Renal cortical epithelial cell (primary cell): ENCODE results near the gene PITPNC1. TPM values are rescaled to one million over a fixed set of nuclear protein-coding genes. Genes with fewer than 3 reads are reported as not detected.
"Not testable (repeated sequence)": the region's sequence is repeated elsewhere in the genome, so short reads cannot be mapped to it uniquely, and the experiment has no call there.

Source experiments
- DNase-seq: peaks from one replicate; pipeline ENCODE4 v3.0.0-alpha.2; 2011; ENCODE audit warnings: low read depth
- total RNA-seq: library from RNA; depleted of rRNA; stranded (reverse); fragments of >200 nt; gene quantifications from 2 replicates; pipeline ENCODE4 v1.2.3, GENCODE V29; 2014

PITPNC1 gene
- total RNA-seq, 1 donor from 2014 or later, result 7.3 TPM

DNA sequence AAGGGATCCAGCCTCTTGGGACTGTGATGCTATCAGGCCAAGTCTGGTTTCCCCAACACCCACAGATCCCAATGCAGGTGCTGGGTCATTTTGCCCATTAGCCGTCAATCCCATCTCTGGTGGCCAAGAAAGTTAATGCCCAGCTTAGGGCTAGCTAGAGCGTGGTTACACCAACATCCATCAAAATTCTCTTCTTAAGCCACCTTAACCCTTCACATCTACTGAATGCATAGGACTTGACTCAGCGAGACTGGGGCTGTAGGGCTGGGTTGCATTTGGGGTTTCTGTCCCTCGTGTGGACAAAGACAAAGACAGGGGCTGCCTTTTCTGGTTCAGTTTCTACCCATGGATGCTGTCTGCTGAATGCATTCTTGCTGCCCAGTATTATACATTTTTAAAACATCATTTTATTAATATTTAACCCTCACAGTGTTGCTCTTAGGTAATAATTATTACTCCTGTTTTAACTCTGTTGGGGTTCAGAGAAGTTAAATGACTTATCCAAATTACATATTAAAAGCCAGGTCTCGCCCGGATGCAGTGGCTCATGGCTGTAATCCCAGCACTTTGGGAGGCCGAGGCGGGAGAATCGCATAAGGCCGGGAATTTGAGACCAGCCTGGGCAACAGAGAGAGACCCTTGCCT is 199.5 kb downstream of the PITPNC1 start:
- DNase-seq, result peak; percentile 47

DNA sequence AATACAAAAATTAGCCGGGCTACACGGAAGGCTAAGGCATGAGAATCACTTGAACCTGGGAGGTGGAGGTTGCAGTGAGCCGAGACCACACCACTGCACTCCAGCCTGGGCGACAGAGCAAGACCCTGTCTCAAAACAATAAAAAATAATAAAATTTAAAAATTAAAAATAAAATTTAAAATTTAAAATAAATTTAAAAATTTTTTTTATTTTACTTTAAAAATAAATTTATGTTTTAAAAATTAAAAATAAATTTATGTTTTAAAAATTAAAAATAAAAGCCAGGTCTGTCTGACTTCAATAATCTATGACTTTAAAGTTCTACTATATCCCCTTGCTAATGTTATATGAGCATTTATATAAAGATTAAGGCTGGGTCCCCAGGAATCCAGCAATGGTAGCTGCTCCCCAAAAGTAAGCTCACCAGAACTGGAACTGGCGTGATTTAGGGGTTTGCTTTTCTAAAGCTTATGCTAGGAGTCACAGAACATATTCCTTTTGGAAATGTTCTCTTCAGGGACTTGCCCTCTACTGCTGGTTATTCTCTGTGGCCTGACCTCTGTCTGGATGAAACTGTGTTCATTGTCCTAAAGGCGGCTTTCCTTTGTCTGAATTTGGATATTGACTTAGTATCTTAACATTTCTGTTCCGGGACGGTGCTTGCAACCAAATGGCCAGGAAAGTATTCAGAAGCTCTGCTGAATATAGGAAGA is 200.5 kb downstream of the PITPNC1 start:
- no peak for DNase-seq

DNA sequence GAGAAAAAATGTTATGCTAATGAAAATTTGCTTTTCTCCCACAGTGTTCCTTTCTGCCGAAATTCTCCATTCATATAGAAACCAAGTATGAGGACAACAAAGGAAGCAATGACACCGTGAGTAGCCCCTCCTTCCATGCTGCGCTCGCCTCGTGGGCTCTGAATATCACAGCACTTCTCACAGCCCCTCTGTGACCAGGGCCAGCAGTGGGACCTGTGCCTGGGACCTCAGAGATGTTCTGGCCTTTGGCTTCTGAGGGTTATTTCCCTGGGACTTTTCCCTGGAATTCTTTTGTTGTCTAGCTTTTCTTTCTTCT is 201.0 kb downstream of the PITPNC1 start:
- no peak for DNase-seq

DNA sequence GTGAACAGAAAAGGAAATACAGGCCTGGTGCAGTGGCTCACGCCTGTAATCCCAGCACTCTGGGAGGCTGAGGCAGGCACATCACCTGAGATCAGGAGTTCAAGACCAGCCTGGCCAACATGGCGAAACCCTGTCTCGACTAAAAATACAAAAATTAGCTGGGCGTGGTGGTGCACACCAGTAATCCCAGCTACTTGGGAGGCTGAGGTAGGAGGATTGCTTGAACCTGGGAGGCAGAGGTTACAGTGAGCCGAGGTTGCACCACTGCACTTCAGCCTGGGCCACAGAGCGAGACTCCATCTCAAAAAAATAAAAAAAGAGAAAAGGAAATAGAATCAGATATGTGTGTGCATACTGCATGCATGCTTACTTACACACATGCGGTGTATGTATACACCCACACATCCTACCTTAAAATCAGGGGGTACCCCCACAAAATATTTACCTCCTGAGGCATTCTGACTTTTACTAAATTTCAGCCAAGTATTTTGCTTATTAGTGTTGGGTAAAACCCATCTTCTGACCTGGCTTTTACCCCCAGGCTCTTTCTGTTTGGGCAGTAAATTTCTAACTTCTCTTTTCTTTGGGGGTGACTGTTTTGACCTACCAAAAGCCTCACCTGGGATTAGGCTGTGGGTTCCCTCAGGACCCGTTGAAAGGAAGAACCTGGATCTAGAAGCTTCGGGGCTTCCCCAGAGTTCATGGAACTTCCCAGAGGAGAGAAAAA is 201.8 kb downstream of the PITPNC1 start:
- not testable (repeated sequence) for DNase-seq

DNA sequence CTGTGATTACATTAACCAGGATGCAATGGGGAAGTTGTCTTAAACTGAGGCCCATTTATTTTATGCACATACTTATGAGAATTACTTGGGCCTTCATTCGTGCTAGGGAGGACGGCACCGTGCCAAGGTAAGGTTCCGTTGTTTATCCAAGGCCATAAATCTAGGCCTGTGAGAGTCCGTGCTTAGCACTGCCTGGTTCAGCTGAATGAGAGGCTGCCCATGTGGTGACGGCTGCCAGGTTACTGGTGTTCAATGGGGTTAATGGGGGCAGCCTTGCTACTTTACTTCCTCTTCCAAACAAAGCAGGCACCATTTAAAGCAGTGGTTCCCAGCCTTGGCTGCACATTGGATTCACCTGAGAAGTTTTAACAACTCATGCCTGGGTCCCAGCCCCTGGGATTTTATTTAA is 205.6 kb downstream of the PITPNC1 start:
- DNase-seq, result peak; percentile 88

DNA sequence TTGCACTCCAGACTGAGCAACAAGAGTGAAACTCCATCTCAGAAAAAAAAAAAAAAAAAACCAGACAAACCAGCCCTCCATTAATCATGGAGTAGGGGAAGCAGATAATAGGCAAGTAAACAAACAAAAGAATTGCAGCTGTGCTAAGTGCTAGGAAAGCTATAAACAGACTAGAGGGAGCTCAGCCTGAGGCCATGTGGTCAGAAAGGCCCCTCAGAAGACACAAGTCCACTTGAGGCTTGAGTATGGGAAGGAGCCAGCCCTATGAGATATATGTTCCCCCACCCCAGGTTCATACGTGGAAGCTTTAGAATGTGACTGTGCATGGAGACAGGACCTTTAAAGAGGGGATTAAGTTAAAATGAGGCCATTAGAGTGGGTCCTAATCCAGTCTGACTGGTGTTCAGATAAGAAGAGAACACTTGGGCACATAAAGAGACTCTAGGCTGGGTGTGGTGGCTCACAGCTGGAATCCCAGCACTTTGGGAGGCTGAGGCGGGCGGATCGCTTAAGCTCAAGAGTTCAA is 208.1 kb downstream of the PITPNC1 start:
- no peak for DNase-seq

DNA sequence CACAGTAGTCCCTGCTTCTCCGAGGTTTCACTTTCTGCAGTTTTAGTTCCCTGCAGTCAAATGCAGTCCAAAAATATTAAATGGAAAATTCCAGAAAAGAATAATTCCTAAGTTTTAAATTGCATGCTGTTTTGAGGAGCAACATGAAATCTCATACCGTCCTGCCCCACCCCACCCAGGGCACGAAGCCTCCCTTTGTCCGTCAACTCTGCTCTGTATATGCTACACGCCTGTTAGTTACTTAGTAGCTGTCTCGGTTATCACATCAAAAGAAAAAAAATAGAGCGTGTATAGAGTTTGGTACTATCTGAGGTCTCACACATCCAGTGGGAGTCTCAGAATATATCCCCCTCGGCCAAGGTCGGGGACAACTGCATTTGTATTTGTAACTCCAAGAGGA is 211.2 kb downstream of the PITPNC1 start:
- no peak for DNase-seq

DNA sequence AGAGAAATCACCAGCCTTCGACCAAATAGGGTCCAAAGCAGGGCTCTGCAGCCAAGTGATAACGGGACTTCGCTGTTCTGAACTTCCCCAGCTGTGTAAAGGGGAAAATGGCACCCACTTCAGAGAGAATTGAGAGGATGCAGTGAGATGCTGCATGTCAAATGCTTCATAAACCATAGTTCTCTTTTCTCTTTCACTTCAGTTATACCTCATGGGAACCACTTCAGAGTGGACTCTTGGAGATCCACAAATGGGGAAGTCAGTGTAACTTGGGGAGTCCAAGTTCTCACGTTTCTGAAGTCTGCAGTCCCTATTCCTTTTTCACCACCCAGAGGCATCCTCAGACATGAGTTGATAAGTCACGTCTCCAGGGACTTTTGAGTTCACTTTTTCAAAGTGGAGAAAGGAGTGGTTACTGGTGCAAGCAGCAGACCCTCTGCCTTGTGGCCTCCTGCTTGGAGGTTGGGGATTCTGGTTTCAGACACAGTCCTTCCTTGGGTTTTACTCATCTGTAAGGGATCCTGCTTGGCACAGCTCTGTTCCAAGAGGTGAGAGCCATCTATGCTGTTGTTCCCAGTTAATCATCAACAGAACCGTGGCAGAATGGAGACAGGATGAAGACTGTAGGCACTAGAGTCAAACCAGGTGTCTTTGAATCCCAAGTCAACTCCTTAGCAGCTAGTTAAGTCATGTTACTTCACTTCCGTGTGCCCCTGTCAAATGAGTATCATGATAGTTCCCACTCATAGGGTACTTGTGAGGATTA is 217.2 kb downstream of the PITPNC1 start:
- peak; percentile 77 for DNase-seq

DNA sequence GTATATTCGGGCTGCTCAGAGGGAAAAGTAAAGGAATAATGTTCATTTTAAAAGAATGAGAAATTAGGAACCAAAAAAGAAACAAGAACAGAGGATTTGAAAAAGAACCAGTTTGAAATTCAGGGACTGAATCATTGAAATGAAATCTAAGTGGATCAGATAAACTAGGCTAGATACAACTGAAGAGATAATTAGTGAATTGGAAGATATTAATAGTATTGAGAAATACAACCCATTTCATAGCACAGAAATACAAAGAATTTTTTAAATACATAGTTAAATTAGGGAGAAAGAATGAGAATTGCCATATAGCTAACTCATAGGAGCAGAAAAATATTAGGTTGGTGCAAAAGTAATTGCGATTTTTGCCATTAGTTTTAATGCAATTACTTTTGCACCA is 223.3 kb downstream of the PITPNC1 start:
- DNase-seq, result no peak

DNA sequence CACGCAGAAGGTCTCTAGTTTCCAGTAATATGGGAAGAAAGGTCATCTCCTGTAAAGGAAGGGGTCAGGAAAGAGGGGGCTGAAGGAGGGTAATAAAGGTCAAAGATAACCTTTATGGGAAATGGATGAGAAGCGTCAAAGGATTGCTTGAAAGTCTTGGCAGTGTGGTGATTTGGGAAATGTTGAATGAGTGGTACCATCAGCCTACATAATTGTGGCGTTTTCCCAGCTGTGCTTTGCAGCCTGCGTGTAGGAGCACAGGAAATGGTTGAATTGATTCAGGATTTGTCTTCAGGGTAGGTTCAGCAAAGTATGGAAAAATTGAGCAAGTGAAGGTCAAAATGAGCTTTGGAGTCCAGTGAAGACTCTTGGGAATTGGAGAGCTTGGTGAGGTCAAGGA is 224.8 kb downstream of the PITPNC1 start:
- DNase-seq, result no peak

DNA sequence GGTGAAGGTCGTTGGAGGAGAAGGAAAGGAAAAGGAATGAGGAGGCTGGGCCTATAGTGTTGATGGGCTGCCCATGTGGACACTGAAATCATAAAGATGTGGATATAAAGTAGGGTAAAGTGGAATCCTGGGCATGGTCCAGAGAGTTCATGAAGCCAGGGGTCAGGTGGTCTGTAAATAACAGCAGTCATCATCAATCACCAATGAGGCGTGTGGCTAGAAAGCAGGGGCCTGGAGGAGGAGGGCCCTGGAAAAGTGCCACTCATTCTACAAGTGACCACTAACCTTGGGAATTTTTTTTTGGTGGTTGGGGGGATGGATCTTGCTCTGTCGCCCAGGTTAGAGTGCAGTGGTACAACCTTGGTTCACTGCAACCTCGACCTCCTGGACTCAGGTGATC is 225.4 kb downstream of the PITPNC1 start:
- DNase-seq, result no peak

DNA sequence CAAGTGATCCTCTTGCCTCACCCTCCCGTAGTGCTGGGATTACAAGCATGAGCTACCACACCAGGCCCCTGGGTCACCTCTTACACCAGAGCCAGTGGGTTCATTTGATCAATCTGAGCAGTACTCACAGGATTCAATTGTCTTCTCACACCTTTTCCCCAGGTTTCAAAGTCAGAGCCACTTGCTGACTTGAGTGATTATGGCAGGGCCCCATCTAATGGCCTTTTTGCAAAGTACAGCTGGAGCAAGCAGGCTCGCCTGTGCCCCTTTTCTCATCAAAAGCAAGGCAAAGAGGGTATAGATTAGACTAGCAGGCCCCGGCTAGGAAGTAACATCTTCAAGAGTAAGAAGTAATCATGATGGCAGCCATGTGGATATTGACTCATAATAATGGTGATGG is 225.9 kb downstream of the PITPNC1 start:
- DNase-seq, result peak; percentile 66

DNA sequence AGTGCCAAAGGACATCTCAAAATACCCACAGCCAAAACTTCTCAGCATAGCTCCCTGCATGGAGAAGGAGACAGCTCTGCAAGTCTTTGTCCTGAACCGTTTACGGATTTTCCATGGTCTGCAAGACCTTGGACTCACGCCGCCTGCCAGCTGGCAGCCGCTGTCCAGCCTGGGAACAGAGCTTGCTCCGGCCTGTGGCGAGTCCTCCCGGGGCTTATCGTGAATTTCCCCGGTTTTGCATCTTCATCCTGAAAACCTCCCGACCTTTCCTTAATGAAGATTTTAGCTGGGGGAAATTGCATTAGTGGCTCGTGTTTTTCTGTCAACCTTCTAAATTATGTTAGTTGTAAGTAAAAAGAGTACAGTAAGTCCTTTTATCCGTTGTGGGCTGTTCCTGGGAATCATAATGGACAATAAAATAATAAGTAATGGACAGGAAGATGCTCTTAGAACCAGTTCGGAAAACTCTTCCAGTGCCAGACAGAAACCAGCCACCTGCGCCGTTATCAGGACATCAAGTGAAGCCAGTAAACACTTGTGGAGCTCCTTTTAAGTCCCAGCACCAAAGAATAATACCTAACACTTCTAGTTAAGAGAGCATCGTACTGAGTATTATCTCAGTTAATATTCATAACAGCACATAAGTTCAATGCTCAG is 228.3 kb downstream of the PITPNC1 start:
- DNase-seq, result no peak

DNA sequence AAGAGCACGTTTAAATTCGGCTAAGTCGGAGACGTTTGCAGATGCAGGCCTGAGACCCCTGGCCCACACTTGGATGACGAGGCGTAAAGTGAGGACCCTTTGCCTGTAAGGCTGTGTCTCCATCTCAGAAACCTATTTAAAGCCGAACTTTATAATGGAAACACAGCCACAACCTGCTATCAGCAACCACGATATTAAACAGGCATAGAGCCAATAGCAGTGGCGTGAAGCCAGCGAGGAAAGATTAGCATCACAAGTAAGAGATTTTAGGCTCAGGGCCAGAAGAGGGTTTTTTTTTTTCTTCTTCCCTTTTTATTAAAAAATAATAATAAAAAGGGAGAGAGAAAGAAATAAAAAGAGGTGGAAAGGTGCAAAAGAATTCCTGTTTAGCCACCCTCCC is 229.4 kb downstream of the PITPNC1 start:
- no peak for DNase-seq

DNA sequence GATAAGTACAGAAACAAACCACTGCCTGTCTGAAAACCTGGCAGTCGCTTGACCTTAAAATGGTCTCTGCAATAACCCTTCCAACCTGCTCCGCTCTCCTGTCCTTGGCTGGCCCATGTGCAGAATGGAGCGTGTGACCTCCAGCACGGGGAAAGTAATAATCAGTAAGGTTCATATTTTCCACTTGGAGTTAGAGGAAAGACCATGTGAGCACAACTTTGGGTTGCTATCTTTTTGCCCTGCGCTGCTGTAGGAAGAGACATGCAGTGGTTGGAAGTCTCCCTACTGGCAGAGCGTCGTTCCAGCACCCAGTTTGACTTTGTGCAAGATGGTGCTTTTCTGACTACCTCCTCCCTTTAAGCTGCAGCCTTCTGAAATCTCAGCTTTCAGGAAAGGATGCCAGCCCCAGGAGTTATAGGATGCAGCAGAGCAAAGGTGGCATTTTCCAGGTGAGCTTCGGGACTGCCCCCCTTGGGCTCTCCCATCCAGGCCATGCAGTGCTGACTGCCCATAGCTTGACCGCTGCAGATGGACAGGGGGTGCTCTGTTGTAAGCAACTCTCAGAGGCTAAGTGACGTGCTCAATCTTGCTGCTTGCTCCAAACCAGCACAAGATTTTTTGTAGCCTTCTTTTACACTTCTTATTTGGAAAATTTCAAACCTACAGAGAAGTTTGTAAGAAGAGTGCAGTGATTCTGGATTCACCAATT is 230.0 kb downstream of the PITPNC1 start:
- DNase-seq, result no peak

DNA sequence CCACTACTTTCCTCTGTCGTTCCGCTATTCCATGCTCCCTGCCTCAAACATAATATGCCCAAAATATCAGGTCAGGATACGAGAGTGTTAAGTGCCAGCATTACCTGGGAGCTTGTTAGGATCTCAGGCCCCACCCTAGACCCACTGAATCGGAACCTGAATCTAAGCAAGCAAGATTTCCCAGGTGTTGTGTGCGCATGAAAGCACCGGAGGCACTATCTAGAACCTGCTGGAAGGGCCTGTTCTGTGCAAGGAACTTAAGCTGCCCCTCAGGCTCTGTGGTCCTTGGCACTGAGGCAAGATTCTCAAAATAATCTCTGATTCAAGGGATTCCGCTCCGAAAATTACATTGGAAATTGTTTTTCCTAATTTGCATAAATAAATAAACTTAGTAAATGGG is 233.0 kb downstream of the PITPNC1 start:
- no peak for DNase-seq

DNA sequence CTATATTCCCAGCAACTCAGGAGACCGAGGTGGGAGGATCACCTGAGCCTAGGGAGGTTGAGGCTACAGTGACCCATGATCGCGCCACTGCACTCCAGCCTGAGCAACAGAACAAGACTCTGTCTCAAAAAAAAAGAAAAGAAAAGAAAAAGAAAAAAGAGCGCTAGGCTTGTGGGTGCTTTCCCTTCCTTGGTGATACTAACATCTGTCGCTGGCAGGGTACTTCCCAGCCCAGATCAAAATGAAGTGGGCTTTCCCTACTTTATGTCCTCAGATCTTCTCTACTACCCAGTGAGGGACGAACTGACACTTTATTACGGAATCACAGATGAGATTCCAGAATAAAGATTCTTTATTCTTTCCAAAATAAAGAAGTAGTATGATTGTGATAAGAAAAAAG is 236.9 kb downstream of the PITPNC1 start:
- no peak for DNase-seq

DNA sequence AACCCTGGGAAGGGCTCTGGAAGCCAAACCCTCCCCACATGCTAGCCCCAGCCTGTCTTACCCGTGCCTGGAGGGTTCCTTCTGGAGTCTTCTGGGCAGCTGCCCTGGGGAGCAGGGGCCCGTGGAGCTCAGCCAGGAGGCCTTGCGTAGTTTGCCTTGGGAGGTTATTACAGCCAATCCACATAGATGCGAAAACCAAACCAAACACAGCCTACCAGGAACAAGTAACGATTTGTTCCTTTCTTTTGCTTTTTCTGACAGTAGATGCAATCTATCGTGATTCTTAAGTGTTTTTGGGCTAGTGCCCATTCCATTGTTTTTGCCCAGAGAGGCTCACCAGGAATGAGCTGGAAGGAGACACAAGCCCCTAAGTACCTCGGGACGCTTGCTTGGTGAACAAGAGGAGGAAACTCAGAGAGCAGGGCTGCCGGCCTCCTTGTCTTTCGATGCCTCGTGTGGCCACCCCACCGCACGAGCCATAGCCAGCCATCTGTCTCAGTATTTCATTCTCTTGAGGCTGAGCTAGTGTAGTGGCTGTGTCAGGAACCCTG is 238.0 kb downstream of the PITPNC1 start:
- no peak for DNase-seq

DNA sequence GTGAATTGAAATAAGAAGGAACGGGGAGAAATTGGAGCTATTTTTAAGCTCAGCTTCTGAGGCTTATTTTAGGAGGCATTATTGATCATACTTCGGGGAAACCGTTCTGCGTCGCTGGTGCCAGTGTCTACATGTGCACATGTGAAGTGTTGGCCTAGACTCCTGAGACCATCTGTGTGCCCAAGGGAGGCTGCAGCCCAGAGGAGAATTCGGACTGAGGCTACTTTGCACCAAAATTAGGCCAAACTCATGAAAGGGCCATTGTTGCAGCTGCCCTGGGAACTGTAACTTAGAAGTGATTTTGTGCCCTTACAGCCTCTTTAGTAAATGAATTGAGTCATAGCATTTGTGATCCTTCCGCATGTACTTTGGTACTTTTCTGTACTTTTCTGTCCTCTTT is 238.7 kb downstream of the PITPNC1 start:
- no peak for DNase-seq

DNA sequence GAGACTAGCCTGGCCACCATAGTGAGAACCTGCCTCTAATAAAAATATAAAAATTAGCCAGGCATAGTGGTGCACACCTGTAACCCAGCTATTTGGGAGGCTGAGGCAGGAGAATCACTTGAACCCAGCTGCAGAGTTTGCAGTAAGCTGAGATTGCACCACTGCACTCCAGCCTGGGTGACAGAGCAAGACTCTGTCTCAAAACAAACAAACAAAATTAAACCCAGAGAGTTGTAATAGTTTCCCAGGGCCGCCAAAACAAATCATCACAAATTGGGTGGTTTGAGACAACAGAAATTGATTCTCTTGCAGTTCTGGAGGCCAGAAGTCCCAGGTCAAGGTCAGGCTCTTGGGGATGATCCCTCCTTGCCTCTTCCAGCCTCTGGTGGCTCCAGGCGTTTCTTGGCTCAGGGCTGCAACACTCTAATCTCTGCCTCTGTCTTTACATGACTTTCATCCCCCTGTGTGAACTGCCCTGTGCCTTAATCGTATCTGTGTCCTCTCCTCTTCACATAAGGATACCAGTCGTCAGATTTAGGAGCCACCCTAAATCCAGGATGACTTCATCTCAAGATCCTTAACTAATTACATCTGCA is 240.3 kb downstream of the PITPNC1 start:
- DNase-seq, result no peak
